ENCODE measurements around the gene PTPRG.

- TF ChIP-seq CTCF (IDR thresholded peaks at IDR 0.05; ENCODE audit: low read depth, low read length, poor library complexity, severe bottlenecking) (no peak), EZH2phosphoT487 (IDR thresholded peaks at IDR 0.05; ENCODE audit: borderline replicate concordance, low read length) (no peak)
Measured at GRCh38 chr3:61937477-61937876, 376.1 kb downstream of the PTPRG start.

Measured in DOHH2 (cell line).